Stimulated activated CD4-positive, alpha-beta T cell treated with anti-CD3 and anti-CD28 coated beads, Interleukin-1b, Interleukin-23, amount 100 ng/mL, for 24 hours (primary cell): ENCODE data around the gene CDK8.

Experiments used
- DNase-seq, 4 experiments: peaks; one replicate each; pipeline ENCODE4 v3.0.0-alpha.2; 2020; ENCODE audit warnings: low read depth in 4 of 4, low spot score in 1 of 4

The CDK8 gene

GRCh38 chr13:26440111-26440510, 186.2 kb downstream of the CDK8 start:
- DNase-seq, result no peak

GRCh38 chr13:26441476-26441875, 187.5 kb downstream of the CDK8 start:
- no peak for DNase-seq

- DNase-seq, result no peak
Measured at GRCh38 chr13:26442541-26442940, 188.6 kb downstream of the CDK8 start.

GRCh38 chr13:26445092-26445491, 191.2 kb downstream of the CDK8 start:
- DNase-seq, result no peak

GRCh38 chr13:26446751-26447150, 192.8 kb downstream of the CDK8 start:
- DNase-seq, result no peak

- DNase-seq, result no peak
Measured at GRCh38 chr13:26448032-26448431, 194.1 kb downstream of the CDK8 start.

GRCh38 chr13:26449063-26449848, 195.3 kb downstream of the CDK8 start:
- DNase-seq, result no peak
